CD4-positive, alpha-beta T cell (primary cell): ENCODE data around the gene SLC5A6. TPM values are rescaled to one million over a fixed set of nuclear protein-coding genes. Genes with fewer than 3 reads are reported as not detected.

Experiments
- ATAC-seq: fragments of 200-7000 bp; cut with Tn5 transposase; one replicate; pipeline ENCODE4 v1.10.0; 2022; ENCODE audit warnings: mild to moderate bottlenecking; ENCODE audit not compliant: poor library complexity
- CTCF ChIA-PET: fragments of 350-600 bp; sonication (Branson Sonifier 250); formaldehyde crosslinking; loops from one replicate; lab custom pipeline; 2021; ENCODE audit warnings: antibody characterized with exemption, inconsistent platforms; lab: Charles Lee
- POLR2A ChIA-PET: fragments of 350-600 bp; sonication (Branson Sonifier 250); formaldehyde crosslinking; loops from one replicate; lab custom pipeline; 2021; ENCODE audit warnings: antibody characterized with exemption, inconsistent platforms; lab: Charles Lee
- DNase-seq, 14 experiments: peaks; one replicate each; pipeline ENCODE4 v3.0.0-alpha.2; 2013 to 2020; ENCODE audit warnings: mixed read lengths in 2 of 14
- H3K27ac ChIP-seq, 2 donors: one replicate each; pipeline versions ENCODE4 v1.5.1 to v1.7.0; 2013; ENCODE audit warnings: low read length in 2 of 2, low read depth in 1 of 2, mild to moderate bottlenecking in 1 of 2
- H3K27me3 ChIP-seq, 2 experiments: 1 replicate in 1 of 2; 2 replicates in 1 of 2; pipeline versions ENCODE4 v1.6.1 to v1.7.0; 2013; ENCODE audit warnings: low read length in 2 of 2, control low read depth in 1 of 2, mild to moderate bottlenecking in 1 of 2, moderate library complexity in 1 of 2; ENCODE audit not compliant: insufficient read depth in 2 of 2, control insufficient read depth in 1 of 2
- H3K36me3 ChIP-seq: one replicate; pipeline ENCODE4 v1.6.1; 2013; ENCODE audit warnings: low read length, control low read depth; ENCODE audit not compliant: insufficient read depth
- H3K4me1 ChIP-seq: one replicate; pipeline ENCODE4 v1.6.1; 2013; ENCODE audit warnings: low read length, control low read depth; ENCODE audit not compliant: insufficient read depth
- H3K4me3 ChIP-seq: one replicate; pipeline ENCODE4 v1.5.1; 2013; ENCODE audit warnings: mild to moderate bottlenecking, low read length, moderate library complexity
- H3K9me3 ChIP-seq, 2 experiments: 1 replicate in 1 of 2; 2 replicates in 1 of 2; pipeline versions ENCODE4 v1.6.1 to v1.7.0; 2013; ENCODE audit warnings: low read length in 2 of 2, mild to moderate bottlenecking in 2 of 2, control low read depth in 1 of 2, moderate library complexity in 1 of 2; ENCODE audit not compliant: control insufficient read depth in 1 of 2, insufficient read depth in 1 of 2
- H3K27ac Mint-ChIP-seq: one replicate; pipeline ENCODE4 v1.8.0; 2020; ENCODE audit warnings: mixed read lengths
- H3K27me3 Mint-ChIP-seq: one replicate; pipeline ENCODE4 v1.8.0; 2021; ENCODE audit warnings: mixed read lengths
- H3K36me3 Mint-ChIP-seq: one replicate; pipeline ENCODE4 v1.8.0; 2021; ENCODE audit warnings: low read depth, mixed read lengths
- H3K4me1 Mint-ChIP-seq: one replicate; pipeline ENCODE4 v1.8.0; 2021; ENCODE audit warnings: low read depth, mixed read lengths
- H3K4me3 Mint-ChIP-seq: one replicate; pipeline ENCODE4 v1.8.0; 2020; ENCODE audit warnings: mild to moderate bottlenecking, mixed read lengths
- H3K9me3 Mint-ChIP-seq: one replicate; pipeline ENCODE4 v1.8.0; 2020; ENCODE audit warnings: mixed read lengths
- CTCF ChIP-seq: fragments of 200-600 bp; IDR thresholded peaks from one replicate; pipeline ENCODE4 v1.8.0; 2022; ENCODE audit warnings: antibody characterized with exemption, mild to moderate bottlenecking
- intact Hi-C, 2 experiments: fragments of 100-400 bp; cut with DNase I in 1 of 2; cut with micrococcal nuclease in 1 of 2; formaldehyde crosslinking; loops; one replicate each; pipeline versions ENCODE4 v1.15.1 to v1.9.0; 2023 to 2025; cut with DNase I, micrococcal nuclease
- total RNA-seq, 174 experiments: library from RNA in 2 of 174; stranded (reverse) in 2 of 174; gene quantifications; one replicate each; pipeline ENCODE4 v1.2.3 and lab custom pipeline; 2021 to 2026

SLC5A6 gene
- total RNA-seq, 2 experiments from 2014 or later: 196 to 207 TPM

- intact Hi-C loops: no loop called here
- Mint-ChIP-seq H3K27me3 (no peaks in the 10 kb centered on the region), H3K4me3 (no peak overlapping the region), H3K4me1 (peaks cover 4% of the 10 kb centered on the region), H3K9me3 (no peaks in the 10 kb centered on the region), H3K27ac (no peak overlapping the region), H3K36me3 (peaks cover 93% of the 10 kb centered on the region)
- Histone ChIP-seq H3K36me3 (peaks cover 91% of the 10 kb centered on the region), H3K4me1 (peaks cover 9% of the 10 kb centered on the region), H3K4me3 (no peak overlapping the region), H3K27ac (no peak overlapping the region), H3K27me3 (no peaks in the 10 kb centered on the region), H3K9me3 (no peaks in the 10 kb centered on the region)
- no peak for TF ChIP-seq CTCF
- no peak for DNase-seq
- ChIA-PET POLR2A (interaction anchor here (1.6 kb wide), 1 partner anchor 25 kb away, joined by 3 read pairs; the partner anchor contains the start of gene SLC5A6), CTCF (no interaction called here)
- no peak for ATAC-seq
These were observed 25.4 kb upstream of the SLC5A6 start for GRCh38 chr2:27237341-27237945.

GRCh38 chr2:27236626-27237025 is 24.6 kb upstream of the SLC5A6 start:
- Mint-ChIP-seq H3K4me1 (no peaks in the 10 kb centered on the region), H3K27ac (no peak overlapping the region)

GRCh38 chr2:27236136-27236535 is 24.1 kb upstream of the SLC5A6 start:
- Histone ChIP-seq H3K9me3 (no peaks in the 10 kb centered on the region), H3K27me3 (no peaks in the 10 kb centered on the region), H3K27ac (no peak overlapping the region), H3K36me3 (peaks cover 91% of the 10 kb centered on the region), H3K4me1 (no peaks in the 10 kb centered on the region), H3K4me3 (no peak overlapping the region)
- DNase-seq: no peak
- Mint-ChIP-seq H3K27me3 (no peaks in the 10 kb centered on the region), H3K36me3 (peaks cover 94% of the 10 kb centered on the region), H3K4me1 (no peaks in the 10 kb centered on the region), H3K4me3 (no peak overlapping the region), H3K27ac (no peak overlapping the region), H3K9me3 (no peaks in the 10 kb centered on the region)
- ChIA-PET POLR2A (interaction anchor here (1.6 kb wide), 1 partner anchor 24 kb away, joined by 3 read pairs; the partner anchor contains the start of gene SLC5A6), CTCF (interaction anchor here (0.8 kb wide), 1 partner anchor 67 kb away, joined by 3 read pairs; no protein-coding TSS in a partner anchor)
- TF ChIP-seq CTCF: no peak
- intact Hi-C loops: no loop called here
- ATAC-seq: no peak

More at GRCh38 chr2:27236626-27237025, 24.6 kb upstream of the SLC5A6 start:
- Mint-ChIP-seq H3K4me3 (no peak overlapping the region), H3K9me3 (no peaks in the 10 kb centered on the region), H3K27me3 (no peaks in the 10 kb centered on the region), H3K36me3 (peaks cover 94% of the 10 kb centered on the region)
- H3K36me3 ChIP-seq: peaks cover 91% of the 10 kb centered on the region
- ChIA-PET CTCF (no interaction called here), POLR2A (interaction anchor here (1.6 kb wide), 1 partner anchor 24 kb away, joined by 3 read pairs; the partner anchor contains the start of gene SLC5A6)
- ATAC-seq (no peak), DNase-seq (no peak)
- H3K4me1 ChIP-seq: peaks cover 1% of the 10 kb centered on the region
- H3K4me3 ChIP-seq: no peak overlapping the region
- intact Hi-C loops: no loop called here
- no peaks in the 10 kb centered on the region for H3K27me3 ChIP-seq
- H3K9me3 ChIP-seq: no peaks in the 10 kb centered on the region
- no peak for TF ChIP-seq CTCF
- H3K27ac ChIP-seq: no peak overlapping the region
